Measurements from ENCODE around the gene MUC6. TPM values are rescaled to one million over a fixed set of nuclear protein-coding genes. Genes with fewer than 3 reads are reported as not detected.

The MUC6 gene
- total RNA-seq, 1 donor from 2014 or later = not detected

DNA sequence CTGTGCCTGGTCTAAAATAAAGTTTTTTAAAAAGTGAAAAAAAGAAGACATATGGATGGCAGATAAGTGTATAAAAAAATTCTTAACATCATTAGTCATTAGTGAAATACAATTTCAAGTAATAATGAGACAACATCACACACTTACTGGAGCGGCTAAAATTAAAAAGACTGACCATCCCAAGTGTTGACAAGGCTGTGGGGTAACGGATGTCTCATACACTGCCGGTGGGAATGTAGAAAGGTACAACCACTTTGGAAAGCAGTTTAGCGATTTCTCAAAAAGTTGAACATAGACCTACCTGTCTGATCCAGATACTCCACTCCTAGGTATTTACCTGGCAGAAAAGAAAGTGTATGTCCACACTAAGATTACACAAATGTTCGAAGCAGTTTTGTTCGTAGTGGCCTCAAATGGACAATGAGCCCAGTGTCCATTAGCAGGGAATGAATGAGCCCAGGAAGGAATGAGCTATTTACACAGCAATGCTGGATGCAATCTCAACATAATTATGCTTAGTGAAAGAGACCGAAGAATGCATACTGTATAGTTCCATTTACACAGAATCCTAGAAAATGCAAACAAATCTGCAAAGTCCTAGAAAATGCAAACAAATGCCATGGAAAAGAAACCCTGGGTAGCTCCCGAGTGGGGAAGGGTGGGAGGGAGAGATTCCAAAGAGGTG lies 31.4 kb upstream of the MUC6 start:
- H3K27me3 Mint-ChIP-seq (ENCODE audit: unreplicated experiment) = peaks cover 39% of the 10 kb centered on the region
- H3K4me1 Mint-ChIP-seq (ENCODE audit: unreplicated experiment) = no peaks in the 10 kb centered on the region
- no peak overlapping the region for H3K4me3 Mint-ChIP-seq (ENCODE audit: unreplicated experiment)
- no peak for DNase-seq (ENCODE audit: extremely low spot score, unreplicated experiment)
- no peak overlapping the region for H3K27ac Mint-ChIP-seq (ENCODE audit: unreplicated experiment)
- no peaks in the 10 kb centered on the region for H3K36me3 Mint-ChIP-seq (ENCODE audit: unreplicated experiment)
- no peaks in the 10 kb centered on the region for H3K9me3 Mint-ChIP-seq (ENCODE audit: unreplicated experiment)
- TF ChIP-seq, protein P1, sequence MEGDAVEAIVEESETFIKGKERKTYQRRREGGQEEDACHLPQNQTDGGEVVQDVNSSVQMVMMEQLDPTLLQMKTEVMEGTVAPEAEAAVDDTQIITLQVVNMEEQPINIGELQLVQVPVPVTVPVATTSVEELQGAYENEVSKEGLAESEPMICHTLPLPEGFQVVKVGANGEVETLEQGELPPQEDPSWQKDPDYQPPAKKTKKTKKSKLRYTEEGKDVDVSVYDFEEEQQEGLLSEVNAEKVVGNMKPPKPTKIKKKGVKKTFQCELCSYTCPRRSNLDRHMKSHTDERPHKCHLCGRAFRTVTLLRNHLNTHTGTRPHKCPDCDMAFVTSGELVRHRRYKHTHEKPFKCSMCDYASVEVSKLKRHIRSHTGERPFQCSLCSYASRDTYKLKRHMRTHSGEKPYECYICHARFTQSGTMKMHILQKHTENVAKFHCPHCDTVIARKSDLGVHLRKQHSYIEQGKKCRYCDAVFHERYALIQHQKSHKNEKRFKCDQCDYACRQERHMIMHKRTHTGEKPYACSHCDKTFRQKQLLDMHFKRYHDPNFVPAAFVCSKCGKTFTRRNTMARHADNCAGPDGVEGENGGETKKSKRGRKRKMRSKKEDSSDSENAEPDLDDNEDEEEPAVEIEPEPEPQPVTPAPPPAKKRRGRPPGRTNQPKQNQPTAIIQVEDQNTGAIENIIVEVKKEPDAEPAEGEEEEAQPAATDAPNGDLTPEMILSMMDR (IDR thresholded peaks at IDR 0.05) = no peak

- peaks cover 44% of the 10 kb centered on the region for H3K27me3 Mint-ChIP-seq (ENCODE audit: unreplicated experiment)
- H3K4me1 Mint-ChIP-seq (ENCODE audit: unreplicated experiment) = peaks cover 4% of the 10 kb centered on the region
- H3K4me3 Mint-ChIP-seq (ENCODE audit: unreplicated experiment) = no peak overlapping the region
- peaks cover 4% of the 10 kb centered on the region for H3K9me3 Mint-ChIP-seq (ENCODE audit: unreplicated experiment)
- H3K27ac Mint-ChIP-seq (ENCODE audit: unreplicated experiment) = no peak overlapping the region
- H3K36me3 Mint-ChIP-seq (ENCODE audit: unreplicated experiment) = no peaks in the 10 kb centered on the region
- TF ChIP-seq, protein P1 (IDR thresholded peaks at IDR 0.05) = no peak
- DNase-seq (ENCODE audit: extremely low spot score, unreplicated experiment) = no peak
Measured at GRCh38 chr11:1064167-1064566, 27.6 kb upstream of the MUC6 start.

DNA sequence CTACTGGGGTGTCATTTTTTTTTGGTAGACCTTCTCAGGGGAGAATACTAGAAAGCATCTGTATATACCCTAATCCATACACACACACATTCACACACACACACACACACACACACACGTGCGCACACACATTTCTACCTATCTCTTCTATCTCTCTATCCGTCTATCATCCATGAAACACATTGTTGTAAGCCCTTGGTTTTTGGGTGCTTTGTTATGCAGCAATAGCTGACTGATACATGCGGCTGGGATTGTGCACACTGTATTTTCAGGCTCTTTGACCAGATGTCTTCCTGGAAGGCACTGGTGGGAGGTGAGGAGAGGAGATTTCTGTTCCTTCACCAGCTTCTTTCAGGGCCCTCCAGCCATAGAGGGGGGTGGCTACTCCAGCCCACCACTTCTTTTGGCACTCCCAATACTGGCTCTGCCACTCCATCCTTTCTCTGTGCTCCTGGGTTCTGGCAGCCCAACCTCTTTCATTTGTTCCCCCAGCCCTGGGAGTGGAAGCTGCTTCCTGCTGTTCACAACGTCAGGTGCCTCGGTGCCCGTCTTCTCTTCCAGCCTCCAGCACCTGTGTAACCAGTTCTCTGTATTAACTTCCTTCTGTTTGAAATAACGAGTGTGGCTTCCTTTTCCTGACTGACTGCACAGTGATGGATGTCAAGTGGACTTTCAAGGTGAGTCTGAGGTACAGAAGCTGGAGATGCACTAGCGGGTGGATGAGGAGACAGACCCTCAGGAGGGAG lies 25.7 kb upstream of the MUC6 start:
- Mint-ChIP-seq H3K4me1 (ENCODE audit: unreplicated experiment) (peaks cover 4% of the 10 kb centered on the region), H3K9me3 (ENCODE audit: unreplicated experiment) (peaks cover 4% of the 10 kb centered on the region), H3K27me3 (ENCODE audit: unreplicated experiment) (peaks cover 40% of the 10 kb centered on the region), H3K36me3 (ENCODE audit: unreplicated experiment) (no peaks in the 10 kb centered on the region), H3K27ac (ENCODE audit: unreplicated experiment) (no peak overlapping the region), H3K4me3 (ENCODE audit: unreplicated experiment) (no peak overlapping the region)
- TF ChIP-seq, protein P1 (IDR thresholded peaks at IDR 0.05) = no peak
- no peak for DNase-seq (ENCODE audit: extremely low spot score, unreplicated experiment)

GRCh38 chr11:1060852-1061616 lies 24.5 kb upstream of the MUC6 start:
- peaks cover 4% of the 10 kb centered on the region for H3K4me1 Mint-ChIP-seq (ENCODE audit: unreplicated experiment)
- H3K9me3 Mint-ChIP-seq (ENCODE audit: unreplicated experiment) = peaks cover 4% of the 10 kb centered on the region
- no peaks in the 10 kb centered on the region for H3K36me3 Mint-ChIP-seq (ENCODE audit: unreplicated experiment)
- H3K27me3 Mint-ChIP-seq (ENCODE audit: unreplicated experiment) = peaks cover 35% of the 10 kb centered on the region
- no peak overlapping the region for H3K4me3 Mint-ChIP-seq (ENCODE audit: unreplicated experiment)
- DNase-seq (ENCODE audit: extremely low spot score, unreplicated experiment) = no peak
- TF ChIP-seq, protein P1 (IDR thresholded peaks at IDR 0.05) = no peak
- H3K27ac Mint-ChIP-seq (ENCODE audit: unreplicated experiment) = no peak overlapping the region

GRCh38 chr11:1060410-1060809 lies 23.9 kb upstream of the MUC6 start:
- Mint-ChIP-seq H3K4me3 (ENCODE audit: unreplicated experiment) (no peak overlapping the region), H3K36me3 (ENCODE audit: unreplicated experiment) (no peaks in the 10 kb centered on the region), H3K4me1 (ENCODE audit: unreplicated experiment) (peaks cover 4% of the 10 kb centered on the region), H3K9me3 (ENCODE audit: unreplicated experiment) (peaks cover 4% of the 10 kb centered on the region), H3K27me3 (ENCODE audit: unreplicated experiment) (peaks cover 29% of the 10 kb centered on the region), H3K27ac (ENCODE audit: unreplicated experiment) (no peak overlapping the region)
- TF ChIP-seq, protein P1 (IDR thresholded peaks at IDR 0.05) = no peak
- no peak for DNase-seq (ENCODE audit: extremely low spot score, unreplicated experiment)

Data from osteocyte (in vitro differentiated cells).